ENCODE results near the gene NPAS3. TPM values are rescaled to one million over a fixed set of nuclear protein-coding genes. Genes with fewer than 3 reads are reported as not detected.

Gene NPAS3
- total and polyA plus RNA-seq, 2 of the 13 experiments (the other 11 are each of a cell fraction or from before 2014, with no cell fraction given) = not detected

DNA sequence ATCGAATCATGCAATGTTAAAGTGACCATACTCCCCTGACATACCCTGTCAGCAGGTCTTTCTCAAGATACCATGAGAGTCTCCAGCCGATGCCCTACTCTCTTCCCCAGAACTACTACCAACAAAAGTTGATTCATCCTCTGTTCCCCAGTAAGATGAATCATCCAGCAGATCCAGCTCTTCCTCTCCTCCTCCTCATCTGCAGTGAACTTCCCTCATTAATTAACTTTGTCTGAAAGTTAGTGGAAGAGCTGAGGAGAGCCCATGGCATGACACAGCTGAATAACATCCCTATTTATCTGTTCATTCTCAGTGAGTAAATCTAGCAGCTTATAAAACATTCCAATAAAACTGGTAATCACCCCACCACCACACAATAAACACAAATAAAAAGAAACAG is 798.8 kb downstream of the NPAS3 start (continued):
- TF ChIP-seq THAP7 (CRISPR knock-in tag; IDR thresholded peaks at IDR 0.05) (no peak), MYPOP (CRISPR knock-in tag; IDR thresholded peaks at IDR 0.05) (no peak), ZNF75D (CRISPR knock-in tag; IDR thresholded peaks at IDR 0.05; ENCODE audit: borderline replicate concordance) (no peak), ZNF775 (CRISPR knock-in tag; IDR thresholded peaks at IDR 0.05; ENCODE audit: borderline replicate concordance) (no peak), ELF3 (CRISPR knock-in tag; IDR thresholded peaks at IDR 0.05) (no peak), ATRX (CRISPR knock-in tag; IDR thresholded peaks at IDR 0.05; ENCODE audit: borderline replicate concordance) (no peak), SOX6 (IDR thresholded peaks at IDR 0.05) (no peak), SOX6 (CRISPR knock-in tag; IDR thresholded peaks at IDR 0.05) (no peak), ZNF569 (CRISPR knock-in tag; IDR thresholded peaks at IDR 0.05; ENCODE audit: borderline replicate concordance) (no peak), RBM39 (IDR thresholded peaks at IDR 0.05; ENCODE audit: low read depth, low read length, poor library complexity, severe bottlenecking) (no peak)
- TF ChIP-seq, protein P1, sequence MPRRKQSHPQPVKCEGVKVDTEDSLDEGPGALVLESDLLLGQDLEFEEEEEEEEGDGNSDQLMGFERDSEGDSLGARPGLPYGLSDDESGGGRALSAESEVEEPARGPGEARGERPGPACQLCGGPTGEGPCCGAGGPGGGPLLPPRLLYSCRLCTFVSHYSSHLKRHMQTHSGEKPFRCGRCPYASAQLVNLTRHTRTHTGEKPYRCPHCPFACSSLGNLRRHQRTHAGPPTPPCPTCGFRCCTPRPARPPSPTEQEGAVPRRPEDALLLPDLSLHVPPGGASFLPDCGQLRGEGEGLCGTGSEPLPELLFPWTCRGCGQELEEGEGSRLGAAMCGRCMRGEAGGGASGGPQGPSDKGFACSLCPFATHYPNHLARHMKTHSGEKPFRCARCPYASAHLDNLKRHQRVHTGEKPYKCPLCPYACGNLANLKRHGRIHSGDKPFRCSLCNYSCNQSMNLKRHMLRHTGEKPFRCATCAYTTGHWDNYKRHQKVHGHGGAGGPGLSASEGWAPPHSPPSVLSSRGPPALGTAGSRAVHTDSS (CRISPR knock-in tag; conservative IDR thresholded peaks at IDR 0.05) = no peak

Data from HepG2 (cell line).